ENCODE measurements around the gene WSCD2.

WSCD2 gene

DNA sequence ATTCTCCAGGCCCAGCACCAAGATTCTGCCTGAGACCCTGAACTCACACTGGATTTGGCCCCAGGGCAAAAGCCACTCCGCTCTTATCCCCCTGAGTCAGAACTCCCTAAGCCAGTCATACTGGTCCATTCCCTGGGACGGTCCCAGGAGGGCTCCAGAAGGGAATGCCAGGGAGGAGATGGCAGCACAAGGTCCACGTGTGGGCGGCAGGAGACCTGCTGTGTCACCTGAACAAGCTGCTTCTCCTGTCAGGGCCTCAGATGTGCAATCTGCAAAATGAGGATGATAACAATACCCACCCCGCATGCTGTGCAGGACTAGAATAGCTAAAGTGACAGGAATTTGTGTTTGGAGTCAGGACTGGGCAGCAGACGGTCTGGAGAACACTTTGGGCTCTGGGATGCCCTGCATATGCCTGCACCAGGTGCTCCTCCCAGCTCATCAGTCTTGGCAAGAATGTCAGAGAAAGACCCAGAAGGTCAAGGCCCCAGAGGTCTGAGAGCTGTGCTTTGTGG lies 169.7 kb downstream of the WSCD2 start:
- no peaks in the 10 kb centered on the region for H3K27me3 ChIP-seq (replicated peaks; ENCODE audit: insufficient read depth, low read length)
- H4K20me1 ChIP-seq (ENCODE audit: insufficient read depth, low read length), result no peaks in the 10 kb centered on the region
- no peaks in the 10 kb centered on the region for H3F3A ChIP-seq (ENCODE audit: insufficient read depth, low read length)
- no peaks in the 10 kb centered on the region for H3K36me3 ChIP-seq (replicated peaks; ENCODE audit: insufficient read depth, low read length)
- no peak for DNase-seq
- no peak overlapping the region for H3K4me3 ChIP-seq (ENCODE audit: low read length)
- H2AFZ ChIP-seq (ENCODE audit: low read length), result no peak overlapping the region
- H3K4me1 ChIP-seq (ENCODE audit: low read length), result no peaks in the 10 kb centered on the region
- no peaks in the 10 kb centered on the region for H3K9me3 ChIP-seq (replicated peaks; ENCODE audit: insufficient read depth, low read length)
- no peak overlapping the region for H3K9ac ChIP-seq (ENCODE audit: low read length)
- no peaks in the 10 kb centered on the region for H3K79me2 ChIP-seq (ENCODE audit: low read length)
- H3K27ac ChIP-seq (ENCODE audit: low read length), result no peak overlapping the region
- no peaks in the 10 kb centered on the region for H3K9me2 ChIP-seq (replicated peaks; ENCODE audit: insufficient read depth, low read length)
- H3K4me2 ChIP-seq (ENCODE audit: low read depth, low read length), result no peak overlapping the region
- TF ChIP-seq, protein P1, sequence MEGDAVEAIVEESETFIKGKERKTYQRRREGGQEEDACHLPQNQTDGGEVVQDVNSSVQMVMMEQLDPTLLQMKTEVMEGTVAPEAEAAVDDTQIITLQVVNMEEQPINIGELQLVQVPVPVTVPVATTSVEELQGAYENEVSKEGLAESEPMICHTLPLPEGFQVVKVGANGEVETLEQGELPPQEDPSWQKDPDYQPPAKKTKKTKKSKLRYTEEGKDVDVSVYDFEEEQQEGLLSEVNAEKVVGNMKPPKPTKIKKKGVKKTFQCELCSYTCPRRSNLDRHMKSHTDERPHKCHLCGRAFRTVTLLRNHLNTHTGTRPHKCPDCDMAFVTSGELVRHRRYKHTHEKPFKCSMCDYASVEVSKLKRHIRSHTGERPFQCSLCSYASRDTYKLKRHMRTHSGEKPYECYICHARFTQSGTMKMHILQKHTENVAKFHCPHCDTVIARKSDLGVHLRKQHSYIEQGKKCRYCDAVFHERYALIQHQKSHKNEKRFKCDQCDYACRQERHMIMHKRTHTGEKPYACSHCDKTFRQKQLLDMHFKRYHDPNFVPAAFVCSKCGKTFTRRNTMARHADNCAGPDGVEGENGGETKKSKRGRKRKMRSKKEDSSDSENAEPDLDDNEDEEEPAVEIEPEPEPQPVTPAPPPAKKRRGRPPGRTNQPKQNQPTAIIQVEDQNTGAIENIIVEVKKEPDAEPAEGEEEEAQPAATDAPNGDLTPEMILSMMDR (IDR thresholded peaks at IDR 0.05; ENCODE audit: low read length), result no peak
- TF ChIP-seq EZH2phosphoT487 (IDR thresholded peaks at IDR 0.05; ENCODE audit: low read length), result no peak
- TF ChIP-seq EZH2 (optimal IDR thresholded peaks at IDR 0.05; ENCODE audit: low read depth, low read length), result no peak

DNA sequence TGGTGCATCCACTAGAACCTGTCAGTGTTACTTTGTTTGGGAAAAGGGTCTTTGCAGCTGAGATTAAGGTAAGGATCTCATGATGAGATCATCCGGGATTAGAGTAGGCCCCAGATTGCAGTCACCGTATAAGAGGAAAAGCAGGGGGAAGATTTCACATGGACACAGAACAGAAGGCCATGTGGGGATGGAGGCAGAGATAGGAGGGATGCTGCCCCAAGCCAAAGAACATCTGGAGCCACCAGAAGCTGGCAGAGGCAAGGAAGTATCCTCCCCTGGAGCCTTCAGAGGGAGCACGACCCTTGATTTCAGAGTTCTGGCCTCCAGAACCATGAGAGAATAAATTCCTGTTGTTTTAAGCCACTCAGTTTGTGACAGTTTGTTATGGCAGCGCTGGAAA lies 170.4 kb downstream of the WSCD2 start:
- Histone ChIP-seq H2AFZ (ENCODE audit: low read length) (no peak overlapping the region), H3K4me1 (ENCODE audit: low read length) (no peaks in the 10 kb centered on the region), H3K9me2 (replicated peaks; ENCODE audit: insufficient read depth, low read length) (no peaks in the 10 kb centered on the region), H3K27me3 (replicated peaks; ENCODE audit: insufficient read depth, low read length) (no peaks in the 10 kb centered on the region), H3K36me3 (replicated peaks; ENCODE audit: insufficient read depth, low read length) (no peaks in the 10 kb centered on the region), H3K4me3 (ENCODE audit: low read length) (no peak overlapping the region), H4K20me1 (ENCODE audit: insufficient read depth, low read length) (no peaks in the 10 kb centered on the region), H3K4me2 (ENCODE audit: low read depth, low read length) (no peak overlapping the region), H3K79me2 (ENCODE audit: low read length) (no peaks in the 10 kb centered on the region), H3K9me3 (replicated peaks; ENCODE audit: insufficient read depth, low read length) (no peaks in the 10 kb centered on the region), H3K9ac (ENCODE audit: low read length) (no peak overlapping the region), H3F3A (ENCODE audit: insufficient read depth, low read length) (no peaks in the 10 kb centered on the region), H3K27ac (ENCODE audit: low read length) (no peak overlapping the region)
- TF ChIP-seq EZH2 (optimal IDR thresholded peaks at IDR 0.05; ENCODE audit: low read depth, low read length) (no peak), EZH2phosphoT487 (IDR thresholded peaks at IDR 0.05; ENCODE audit: low read length) (no peak)
- TF ChIP-seq, protein P1 (IDR thresholded peaks at IDR 0.05; ENCODE audit: low read length), result no peak
- DNase-seq, result no peak
